ENCODE results near the gene KDM2A. TPM values are rescaled to one million over a fixed set of nuclear protein-coding genes. Genes with fewer than 3 reads are reported as not detected.

KDM2A gene
- total and polyA plus RNA-seq, 2 experiments from 2014 or later, result 25.0 to 54.1 TPM

GRCh38 chr11:67245046-67245445 lies 126.0 kb downstream of the KDM2A start (continued):
- TF ChIP-seq ZNF331 (CRISPR knock-in tag; IDR thresholded peaks at IDR 0.05; ENCODE audit: low read depth) (no peak), EZH2 (IDR thresholded peaks at IDR 0.05; ENCODE audit: low read depth, unreplicated experiment) (no peak)

GRCh38 chr11:67247946-67248550 lies 129.0 kb downstream of the KDM2A start:
- DNase-seq (ENCODE audit: low spot score) (no peak), ATAC-seq (no peak)
- Mint-ChIP-seq H3K27ac (no peak overlapping the region), H3K4me1 (no peaks in the 10 kb centered on the region), H3K9me3 (no peaks in the 10 kb centered on the region), H3K27me3 (ENCODE audit: insufficient read depth, low read depth, poor library complexity) (peaks cover 3% of the 10 kb centered on the region), H3K4me3 (no peak overlapping the region), H3K36me3 (ENCODE audit: low read depth) (peaks cover 100% of the 10 kb centered on the region)
- no peaks in the 10 kb centered on the region for H3K9me2 ChIP-seq (ENCODE audit: insufficient read depth)
- TF ChIP-seq JUNB (IDR thresholded peaks at IDR 0.05; ENCODE audit: unreplicated experiment) (no peak), ZNF331 (CRISPR knock-in tag; IDR thresholded peaks at IDR 0.05; ENCODE audit: low read depth) (no peak)
- H2AFZ ChIP-seq, result no peak overlapping the region
- peaks cover 93% of the 10 kb centered on the region for H3K36me3 ChIP-seq (ENCODE audit: insufficient read depth)
- peaks cover 58% of the 10 kb centered on the region for H4K20me1 ChIP-seq (replicated peaks; ENCODE audit: insufficient read depth)
- no peaks in the 10 kb centered on the region for H3K4me1 ChIP-seq (ENCODE audit: insufficient read depth)
- H3K4me2 ChIP-seq, result no peak overlapping the region
- no peaks in the 10 kb centered on the region for H3K27me3 ChIP-seq (ENCODE audit: insufficient read depth)
- H3K79me2 ChIP-seq (replicated peaks; ENCODE audit: insufficient read depth), result peaks cover 36% of the 10 kb centered on the region
- H3K4me3 ChIP-seq, result no peak overlapping the region
- peaks cover 47% of the 10 kb centered on the region for H3F3A ChIP-seq (replicated peaks; ENCODE audit: low read depth)
- H3K27ac ChIP-seq (ENCODE audit: low read depth), result no peak overlapping the region

- no peak overlapping the region for H2AFZ ChIP-seq
- ATAC-seq (no peak), DNase-seq (ENCODE audit: low spot score) (no peak)
- H3K4me1 ChIP-seq (ENCODE audit: insufficient read depth), result no peaks in the 10 kb centered on the region
- H3K27me3 ChIP-seq (ENCODE audit: insufficient read depth), result no peaks in the 10 kb centered on the region
- no peak overlapping the region for H3K4me2 ChIP-seq
- Mint-ChIP-seq H3K9me3 (no peaks in the 10 kb centered on the region), H3K4me3 (no peak overlapping the region), H3K36me3 (ENCODE audit: low read depth) (peaks cover 100% of the 10 kb centered on the region), H3K4me1 (no peaks in the 10 kb centered on the region), H3K27me3 (ENCODE audit: insufficient read depth, low read depth, poor library complexity) (peaks cover 4% of the 10 kb centered on the region), H3K27ac (no peak overlapping the region)
- peaks cover 30% of the 10 kb centered on the region for H3K79me2 ChIP-seq (replicated peaks; ENCODE audit: insufficient read depth)
- H4K20me1 ChIP-seq (replicated peaks; ENCODE audit: insufficient read depth), result peaks cover 55% of the 10 kb centered on the region
- H3K27ac ChIP-seq (ENCODE audit: low read depth), result no peak overlapping the region
- peaks cover 94% of the 10 kb centered on the region for H3K36me3 ChIP-seq (ENCODE audit: insufficient read depth)
- no peak overlapping the region for H3K4me3 ChIP-seq
- H3F3A ChIP-seq (replicated peaks; ENCODE audit: low read depth), result peaks cover 48% of the 10 kb centered on the region
- no peaks in the 10 kb centered on the region for H3K9me2 ChIP-seq (ENCODE audit: insufficient read depth)
- no peak for TF ChIP-seq JUNB (IDR thresholded peaks at IDR 0.05; ENCODE audit: unreplicated experiment)
- no peak for TF ChIP-seq ETS1 (IDR thresholded peaks at IDR 0.05)
- TF ChIP-seq POLR2AphosphoS5 (IDR thresholded peaks at IDR 0.05; ENCODE audit: low read depth), result no peak
- TF ChIP-seq CREB1 (CRISPR knock-in tag; IDR thresholded peaks at IDR 0.05; ENCODE audit: low read depth), result no peak
- no peak for TF ChIP-seq CTCF (conservative IDR thresholded peaks at IDR 0.05; ENCODE audit: low read depth in 2 of 2)
- no peak for TF ChIP-seq ZNF331 (CRISPR knock-in tag; IDR thresholded peaks at IDR 0.05; ENCODE audit: low read depth)
- TF ChIP-seq REST (IDR thresholded peaks at IDR 0.05; ENCODE audit: unreplicated experiment), result no peak
These were observed 129.6 kb downstream of the KDM2A start for GRCh38 chr11:67248653-67249052.

Measured in GM23338 (cell line).